Aorta (tissue), 5 donors: ENCODE results near the gene TNPO1. TPM values are rescaled to one million over a fixed set of nuclear protein-coding genes. Genes with fewer than 3 reads are reported as not detected.

Experiments used
- ATAC-seq: fragments of 200-7000 bp; cut with Tn5 transposase; one replicate; pipeline ENCODE4 v1.9.1; 2022; ENCODE audit warnings: moderate library complexity; ENCODE audit not compliant: low FRiP score
- DNase-seq, 2 donors: peaks; one replicate each; pipeline ENCODE4 v3.0.0-alpha.2; 2020
- H3K27ac ChIP-seq, 2 donors: one replicate each; pipeline ENCODE4 v1.5.1; 2013; ENCODE audit warnings: low read length in 2 of 2, mild to moderate bottlenecking in 2 of 2, moderate library complexity in 2 of 2, control low read depth in 1 of 2, inconsistent platforms in 1 of 2, low read depth in 1 of 2
- H3K27me3 ChIP-seq, 2 donors: one replicate each; pipeline ENCODE4 v1.6.1; 2013; ENCODE audit warnings: control low read depth in 1 of 2, low read length in 1 of 2, mild to moderate bottlenecking in 1 of 2, moderate library complexity in 1 of 2; ENCODE audit not compliant: insufficient read depth in 2 of 2, control insufficient read depth in 1 of 2
- H3K36me3 ChIP-seq, 2 donors: one replicate each; pipeline ENCODE4 v1.6.1; 2013; ENCODE audit warnings: control low read depth in 1 of 2, low read length in 1 of 2, mild to moderate bottlenecking in 1 of 2; ENCODE audit not compliant: insufficient read depth in 2 of 2, control insufficient read depth in 1 of 2
- H3K4me1 ChIP-seq, 2 donors: one replicate each; pipeline ENCODE4 v1.6.1; 2013; ENCODE audit warnings: low read length in 2 of 2, control low read depth in 1 of 2, mild to moderate bottlenecking in 1 of 2, moderate library complexity in 1 of 2; ENCODE audit not compliant: insufficient read depth in 2 of 2, control insufficient read depth in 1 of 2
- H3K4me3 ChIP-seq, 2 donors: one replicate each; pipeline ENCODE4 v1.5.1; 2013; ENCODE audit warnings: low read length in 2 of 2, control low read depth in 1 of 2, mild to moderate bottlenecking in 1 of 2
- H3K9me3 ChIP-seq: one replicate; pipeline ENCODE4 v1.6.1; 2013; ENCODE audit warnings: mild to moderate bottlenecking, low read length; ENCODE audit not compliant: control insufficient read depth
- WGBS, 2 donors: extraction: QIAGEN DNeasy Blood & Tissue Kit; methylation state at CpG; one replicate each; pipeline ENCODE4 v1.1.7; 2013; 5-methylcytosine and 5-hydroxymethylcytosine counted together
- intact Hi-C, 2 donors: fragments of 100-400 bp; cut with DNase I; formaldehyde crosslinking; loops; one replicate each; pipeline versions ENCODE4 v1.14.2 to v1.15.0; 2022
- long read RNA-seq, 2 donors: library from polyadenylated mRNA; unstranded; transcript quantifications; one replicate each; pipeline ENCODE4 v2.0.0, GENCODE V29; 2020 to 2021
- polyA plus RNA-seq, 2 donors: library from polyadenylated mRNA; stranded (reverse); fragments of 200-250 nt; gene quantifications; one replicate each; pipeline ENCODE4 v1.2.3, GENCODE V29; 2013
- total RNA-seq, 2 donors: library from RNA; stranded (reverse); fragmentation: NEBNext Ultra II Directional; extraction: Animal tissue kit (Norgen Biotek cat#: 25700); gene quantifications; one replicate each; pipeline ENCODE4 v1.2.1, GENCODE V29; 2021
- donor health status: healthy with polysubstance abuse.
- donor health status: Bipolar disorder and iron deficiency.
- donor health status: DM: no; HTN: no; CAD: no.
- donor health status: DM: no; HTN: no; CAD: no.
- donor health status: DM: yes; HTN: yes; CAD: no.

Gene TNPO1
- total RNA-seq = 100 to 1,000 TPM in 1 of 2 donors, 10 to 100 TPM in 1; 92.9 to 113 TPM
- polyA plus RNA-seq = 10 to 100 TPM; 11.2 to 13.4 TPM
- long read RNA-seq, donor 1, full-length matches to known transcripts = 77 of 144 reads
- long read RNA-seq, donor 1, partial matches to known transcripts = 30 of 144 reads
- long read RNA-seq, donor 1, other reads (novel, unspliced or antisense) = 37 of 144 reads
- long read RNA-seq, donor 2, full-length matches to known transcripts = 6 of 22 reads
- long read RNA-seq, donor 2, partial matches to known transcripts = 5 of 22 reads
- long read RNA-seq, donor 2, other reads (novel, unspliced or antisense) = 11 of 22 reads

DNA sequence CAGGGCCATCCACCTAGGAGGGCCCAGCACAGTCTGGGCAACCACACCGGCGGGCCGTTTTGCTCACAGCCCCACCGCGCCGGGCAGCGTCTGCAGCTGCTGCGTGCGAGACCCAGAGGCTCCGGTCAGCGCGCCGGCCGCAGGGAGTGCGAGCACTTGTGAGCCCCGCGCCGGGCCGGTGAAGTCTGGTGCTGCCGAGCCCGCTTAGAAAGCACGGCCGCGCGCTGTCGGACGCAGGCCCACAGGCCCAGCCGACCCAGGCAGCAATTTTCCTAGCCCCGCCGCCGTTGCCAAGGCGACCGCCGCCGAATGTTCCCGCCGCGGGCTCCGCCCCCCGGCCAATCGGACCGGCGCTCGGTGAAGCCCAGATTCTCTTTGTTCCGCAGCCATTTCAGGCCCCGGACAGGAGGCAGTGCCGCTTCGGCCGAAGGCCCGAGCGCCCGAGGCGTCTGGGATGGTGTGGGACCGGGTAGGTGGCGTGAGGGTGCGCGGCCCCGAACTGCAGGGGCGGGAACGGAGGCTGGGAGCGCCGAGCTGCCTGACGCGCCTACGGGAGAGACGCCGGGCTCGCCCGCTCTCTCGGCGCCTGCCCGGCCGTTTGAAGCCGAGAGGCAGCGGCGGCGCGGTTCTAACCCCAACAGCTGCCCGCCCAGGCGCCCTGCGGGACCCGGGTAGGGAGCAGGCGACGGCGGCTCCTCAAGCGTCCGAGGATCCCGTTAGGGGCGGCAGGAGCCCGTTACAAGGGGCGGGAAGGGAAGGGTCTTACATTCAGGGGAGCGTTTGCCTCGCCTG lies at the start of gene TNPO1:
TSS of gene TNPO1 (plus strand) at position 378 of the 792 bp plus-strand sequence. CDS start at position 455, 77 bp downstream.
- intact Hi-C loops = loop anchor here (5.0 to 10.0 kb wide), 4 partner anchors 36 to 204 kb away; no protein-coding TSS in a partner anchor
- ATAC-seq (peak; percentile 98), DNase-seq (peak; percentile 96 to 97)
- H3K27ac ChIP-seq = peak within 1 kb of the TSS; percentile 78 to 94
- WGBS, 2 donors = 0% methylated on average over 82 to 93 of the region's 93 CpGs
- no peaks in the 10 kb centered on the region for H3K27me3 ChIP-seq
- H3K9me3 ChIP-seq = no peaks in the 10 kb centered on the region
- H3K36me3 ChIP-seq = no peaks in the 10 kb centered on the region
- H3K4me1 ChIP-seq = no peaks in the 10 kb centered on the region
- peak within 1 kb of the TSS; percentile 53 to 64 for H3K4me3 ChIP-seq

DNA sequence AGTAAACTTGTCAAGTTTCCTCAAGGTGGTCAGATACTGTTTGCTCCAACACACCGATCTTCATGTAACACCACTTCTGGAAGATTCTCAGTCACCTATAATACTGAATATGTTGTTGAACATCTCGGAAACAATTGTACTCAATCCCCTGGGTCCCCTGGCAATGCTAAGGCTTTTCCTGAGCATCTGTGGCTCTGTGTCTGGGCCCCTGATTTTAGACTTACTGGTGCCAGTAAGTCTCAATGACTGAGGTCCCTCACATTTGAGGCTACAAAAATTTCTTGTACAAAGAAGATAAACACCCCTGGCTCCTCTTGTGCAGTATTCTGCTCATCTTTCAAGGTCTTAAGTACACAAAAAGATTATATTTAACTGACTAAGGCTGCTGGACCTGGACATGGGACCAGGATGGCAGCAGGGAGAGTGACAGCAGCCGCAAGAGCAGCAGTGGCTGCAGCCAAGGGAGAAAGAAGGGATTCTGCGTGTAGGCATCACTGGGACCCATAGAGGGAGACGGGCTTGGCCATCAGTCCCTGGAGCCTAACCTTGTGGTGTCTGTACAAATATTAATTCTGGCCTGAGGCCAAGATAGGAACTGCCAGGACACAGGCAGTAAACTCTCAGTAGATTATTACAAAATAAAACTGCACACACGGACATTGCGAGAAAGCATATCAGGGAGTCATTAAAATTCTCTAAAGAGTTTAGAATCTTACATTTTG lies 49.0 kb upstream of the TNPO1 start:
- Histone ChIP-seq H3K27me3 (no peaks in the 10 kb centered on the region), H3K4me3 (no peak overlapping the region), H3K4me1 (no peaks in the 10 kb centered on the region), H3K9me3 (no peaks in the 10 kb centered on the region), H3K36me3 (no peaks in the 10 kb centered on the region), H3K27ac (no peak overlapping the region)
- intact Hi-C loops = no loop called here
- ATAC-seq = no peak
- 59 to 66% methylated on average over 7 of the region's 7 CpGs for WGBS, 2 donors
- DNase-seq = no peak

DNA sequence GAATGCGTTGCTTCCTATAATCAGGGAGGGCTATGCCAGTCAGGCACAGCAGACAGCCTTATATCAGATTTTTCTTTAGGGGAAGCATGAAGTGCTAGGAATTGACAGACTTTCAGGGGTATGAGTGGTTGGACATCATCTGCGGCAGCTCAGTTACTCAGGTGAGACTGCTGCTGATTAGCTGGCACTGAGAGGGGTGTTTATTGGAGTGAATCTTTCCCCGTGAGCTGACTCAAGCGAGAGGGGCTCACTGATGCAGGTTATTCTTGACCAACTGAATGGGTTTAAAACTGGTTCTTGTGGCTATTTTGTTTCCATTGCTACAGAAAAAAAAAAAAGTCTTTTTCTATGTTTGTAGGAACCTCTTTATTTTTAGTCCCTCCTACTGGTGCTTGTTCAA lies 46.2 kb upstream of the TNPO1 start:
- intact Hi-C loops = no loop called here
- ATAC-seq (no peak), DNase-seq (no peak)
- Histone ChIP-seq H3K4me1 (no peaks in the 10 kb centered on the region), H3K27me3 (no peaks in the 10 kb centered on the region), H3K9me3 (no peaks in the 10 kb centered on the region), H3K4me3 (no peak overlapping the region), H3K27ac (no peak overlapping the region), H3K36me3 (no peaks in the 10 kb centered on the region)
- 95 to 96% methylated on average over 4 of the region's 4 CpGs for whole genome bisulfite sequencing, 2 donors

DNA sequence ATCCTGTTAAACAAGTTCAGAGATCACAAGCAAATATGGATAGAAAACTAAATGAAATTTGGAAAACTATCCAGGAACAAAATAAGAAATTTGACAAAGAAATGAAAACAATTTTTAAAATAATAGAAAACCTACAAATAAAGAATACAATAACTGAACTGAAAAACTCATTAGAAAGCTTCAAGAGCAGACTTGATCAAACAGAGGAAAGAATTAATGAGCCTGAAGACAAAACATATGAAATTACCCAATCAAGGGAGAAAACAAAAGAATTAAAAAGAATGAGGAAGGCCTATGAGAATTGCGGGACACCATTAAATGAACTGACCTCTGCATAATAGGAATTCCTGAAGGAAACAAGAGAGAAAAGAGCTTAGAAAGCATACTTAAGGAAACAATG lies 39.8 kb upstream of the TNPO1 start:
- no peak overlapping the region for H3K27ac ChIP-seq
- no peak for ATAC-seq
- no peaks in the 10 kb centered on the region for H3K27me3 ChIP-seq
- H3K4me3 ChIP-seq = no peak overlapping the region
- no peaks in the 10 kb centered on the region for H3K36me3 ChIP-seq
- H3K4me1 ChIP-seq = no peaks in the 10 kb centered on the region
- 92 to 97% methylated on average over 1 of the region's 1 CpG for WGBS, 2 donors
- intact Hi-C loops = no loop called here
- H3K9me3 ChIP-seq = peaks cover 2% of the 10 kb centered on the region
- DNase-seq = no peak

DNA sequence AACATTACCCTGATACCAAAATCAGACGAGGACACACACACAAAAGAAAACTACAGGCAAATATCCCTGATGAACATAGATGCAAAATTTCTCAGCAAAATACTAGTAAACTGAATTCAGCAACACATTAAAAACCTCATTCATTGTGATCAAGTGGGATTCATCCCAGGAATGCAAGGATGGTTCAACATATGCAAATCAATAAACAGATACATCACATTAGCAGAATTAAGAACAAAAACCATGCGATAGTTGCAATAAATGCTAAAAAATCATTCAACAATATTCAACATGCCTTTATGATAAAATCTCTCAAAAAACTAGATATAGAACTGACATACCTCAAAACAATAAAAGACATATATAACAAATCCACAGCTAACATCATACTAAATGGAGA lies 36.9 kb upstream of the TNPO1 start:
- H3K9me3 ChIP-seq = peaks cover 2% of the 10 kb centered on the region
- ATAC-seq = no peak
- intact Hi-C loops = no loop called here
- H3K36me3 ChIP-seq = no peaks in the 10 kb centered on the region
- WGBS, 2 donors = 93% methylated on average over 2 of the region's 2 CpGs
- no peak overlapping the region for H3K27ac ChIP-seq
- no peaks in the 10 kb centered on the region for H3K4me1 ChIP-seq
- no peak for DNase-seq
- no peaks in the 10 kb centered on the region for H3K27me3 ChIP-seq
- H3K4me3 ChIP-seq = no peak overlapping the region

DNA sequence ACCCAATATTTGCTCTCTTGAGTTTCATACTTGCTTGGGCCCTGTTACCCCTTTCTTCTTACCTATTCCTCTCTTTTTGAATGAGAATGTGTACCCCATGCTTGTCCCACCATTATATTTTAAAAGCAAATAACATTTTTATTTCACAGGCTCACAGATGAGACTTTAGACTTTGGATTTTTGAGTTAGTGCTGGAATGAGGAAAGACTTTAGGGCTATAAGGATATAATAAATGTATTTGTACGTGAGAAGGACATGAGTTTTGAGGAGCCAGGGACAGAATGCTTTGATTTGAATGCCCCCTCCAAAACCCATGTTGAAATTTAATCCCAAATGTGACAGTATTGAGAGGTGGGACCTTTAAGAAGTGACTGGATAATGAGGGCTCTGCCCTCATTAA lies 33.1 kb upstream of the TNPO1 start:
- no peak for ATAC-seq
- Histone ChIP-seq H3K27ac (no peak overlapping the region), H3K4me3 (no peak overlapping the region), H3K9me3 (no peaks in the 10 kb centered on the region), H3K27me3 (no peaks in the 10 kb centered on the region), H3K4me1 (no peaks in the 10 kb centered on the region), H3K36me3 (no peaks in the 10 kb centered on the region)
- intact Hi-C loops = no loop called here
- 90 to 91% methylated on average over 1 of the region's 1 CpG for WGBS, 2 donors
- DNase-seq = no peak

DNA sequence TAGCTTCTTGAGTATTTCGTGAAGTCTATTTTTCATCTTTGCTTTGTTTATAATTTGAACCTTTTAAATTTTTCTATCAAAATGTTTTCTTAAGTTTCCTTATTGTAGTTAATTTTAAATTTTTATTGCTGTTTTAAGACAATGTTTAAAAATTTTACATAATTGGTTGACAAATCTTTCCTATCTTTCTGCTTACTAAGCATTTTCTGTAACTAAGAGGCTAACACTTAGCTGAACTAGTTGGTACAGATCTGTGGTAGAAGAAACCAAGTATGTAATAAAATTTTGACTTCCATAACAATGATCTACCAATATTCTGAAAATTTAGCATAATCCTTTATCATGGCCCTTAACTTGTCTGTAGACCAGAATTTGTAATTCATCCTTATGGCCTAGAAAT lies 32.3 kb upstream of the TNPO1 start:
- no peak for DNase-seq
- 96 to 100% methylated on average over 1 of the region's 1 CpG for WGBS, 2 donors

DNA sequence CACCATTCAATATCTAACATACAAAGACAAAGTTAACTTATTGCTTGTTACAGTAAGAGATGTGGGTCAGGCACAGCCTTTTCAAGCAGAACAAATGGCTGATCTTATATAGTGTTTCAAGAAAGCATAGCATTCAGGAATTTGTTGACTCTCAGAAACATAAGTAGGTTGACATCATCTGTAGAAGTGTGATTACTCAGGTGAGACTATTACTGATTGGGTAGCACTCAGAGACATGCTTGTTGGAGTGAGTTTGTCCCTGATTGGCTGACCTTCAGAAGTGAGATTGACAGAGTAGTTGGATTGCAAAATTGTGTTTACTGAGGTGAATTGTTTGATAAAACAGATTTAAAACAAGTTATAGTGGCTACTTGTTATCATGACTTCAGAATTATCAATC lies 30.7 kb upstream of the TNPO1 start:
- H3K4me3 ChIP-seq = no peak overlapping the region
- H3K27me3 ChIP-seq = no peaks in the 10 kb centered on the region
- no peaks in the 10 kb centered on the region for H3K9me3 ChIP-seq
- ATAC-seq = no peak
- no peaks in the 10 kb centered on the region for H3K36me3 ChIP-seq
- intact Hi-C loops = no loop called here
- no peaks in the 10 kb centered on the region for H3K4me1 ChIP-seq
- no peak for DNase-seq
- H3K27ac ChIP-seq = no peak overlapping the region

More for the DNA sequence above, 32.3 kb upstream of the TNPO1 start:
- Histone ChIP-seq H3K4me1 (no peaks in the 10 kb centered on the region), H3K27me3 (no peaks in the 10 kb centered on the region), H3K27ac (no peak overlapping the region), H3K36me3 (no peaks in the 10 kb centered on the region), H3K9me3 (no peaks in the 10 kb centered on the region), H3K4me3 (no peak overlapping the region)
- intact Hi-C loops = no loop called here
- ATAC-seq = no peak
